ENCODE data around the gene ENPP5. TPM values are rescaled to one million over a fixed set of nuclear protein-coding genes. Genes with fewer than 3 reads are reported as not detected.

The ENPP5 gene
- total RNA-seq, 1 donor from 2014 or later = 23.7 TPM

- no peaks in the 10 kb centered on the region for H3K9me3 ChIP-seq (ENCODE audit: low read depth)
- DNase-seq (ENCODE audit: low spot score) = no peak
- no peak overlapping the region for H2AFZ ChIP-seq (replicated peaks)
- Mint-ChIP-seq H3K4me1 (no peaks in the 10 kb centered on the region), H3K9me3 (no peaks in the 10 kb centered on the region), H3K4me3 (no peak overlapping the region), H3K36me3 (no peaks in the 10 kb centered on the region), H3K27ac (no peak overlapping the region), H3K27me3 (ENCODE audit: insufficient read depth, low read depth) (no peaks in the 10 kb centered on the region)
- TF ChIP-seq CTCF (IDR thresholded peaks at IDR 0.05) (no peak), EZH2 (IDR thresholded peaks at IDR 0.05) (no peak), EZH2phosphoT487 (IDR thresholded peaks at IDR 0.05) (no peak)
- no peak overlapping the region for H3K9ac ChIP-seq
- no peaks in the 10 kb centered on the region for H3K27me3 ChIP-seq
- H3K27ac ChIP-seq = no peak overlapping the region
- no peaks in the 10 kb centered on the region for H3K79me2 ChIP-seq (ENCODE audit: low read depth)
- no peaks in the 10 kb centered on the region for H3K36me3 ChIP-seq
- H4K20me1 ChIP-seq (ENCODE audit: low read depth) = no peaks in the 10 kb centered on the region
- H3K4me3 ChIP-seq = no peak overlapping the region
- H3F3A ChIP-seq (ENCODE audit: low read depth) = no peaks in the 10 kb centered on the region
- H3K4me2 ChIP-seq = no peak overlapping the region
- H3K4me1 ChIP-seq = no peaks in the 10 kb centered on the region
Measured at GRCh38 chr6:46144270-46144669, 26.5 kb downstream of the ENPP5 start.

GRCh38 chr6:46138281-46138680, 32.5 kb downstream of the ENPP5 start:
- Histone ChIP-seq H4K20me1 (ENCODE audit: low read depth) (no peaks in the 10 kb centered on the region), H3F3A (ENCODE audit: low read depth) (no peaks in the 10 kb centered on the region), H3K79me2 (ENCODE audit: low read depth) (peaks cover 31% of the 10 kb centered on the region), H3K4me3 (no peak overlapping the region), H3K27me3 (no peaks in the 10 kb centered on the region), H3K9ac (no peak overlapping the region), H2AFZ (replicated peaks) (no peak overlapping the region), H3K9me3 (ENCODE audit: low read depth) (no peaks in the 10 kb centered on the region), H3K4me2 (no peak overlapping the region), H3K4me1 (peaks cover 14% of the 10 kb centered on the region), H3K27ac (no peak overlapping the region), H3K36me3 (no peaks in the 10 kb centered on the region)
- no peaks in the 10 kb centered on the region for H3K9me3 Mint-ChIP-seq
- no peak for DNase-seq (ENCODE audit: low spot score)
- H3K27me3 Mint-ChIP-seq (ENCODE audit: insufficient read depth, low read depth) = no peaks in the 10 kb centered on the region
- no peak for TF ChIP-seq CTCF (IDR thresholded peaks at IDR 0.05)
- TF ChIP-seq EZH2phosphoT487 (IDR thresholded peaks at IDR 0.05) = no peak
- no peak for TF ChIP-seq EZH2 (IDR thresholded peaks at IDR 0.05)
- H3K36me3 Mint-ChIP-seq = no peaks in the 10 kb centered on the region
- peaks cover 3% of the 10 kb centered on the region for H3K4me1 Mint-ChIP-seq
- no peak overlapping the region for H3K27ac Mint-ChIP-seq
- H3K4me3 Mint-ChIP-seq = no peak overlapping the region

- no peaks in the 10 kb centered on the region for H3K9me3 Mint-ChIP-seq
- Histone ChIP-seq H3K9ac (no peak overlapping the region), H3K4me1 (peaks cover 16% of the 10 kb centered on the region), H3K27ac (no peak overlapping the region), H3K4me2 (no peak overlapping the region), H3K36me3 (no peaks in the 10 kb centered on the region), H4K20me1 (ENCODE audit: low read depth) (no peaks in the 10 kb centered on the region), H3K79me2 (ENCODE audit: low read depth) (peaks cover 31% of the 10 kb centered on the region), H3K9me3 (ENCODE audit: low read depth) (no peaks in the 10 kb centered on the region), H3F3A (ENCODE audit: low read depth) (no peaks in the 10 kb centered on the region), H3K27me3 (no peaks in the 10 kb centered on the region), H2AFZ (replicated peaks) (no peak overlapping the region), H3K4me3 (no peak overlapping the region)
- no peak for TF ChIP-seq EZH2phosphoT487 (IDR thresholded peaks at IDR 0.05)
- TF ChIP-seq EZH2 (IDR thresholded peaks at IDR 0.05) = no peak
- no peak for TF ChIP-seq CTCF (IDR thresholded peaks at IDR 0.05)
- H3K27ac Mint-ChIP-seq = no peak overlapping the region
- H3K4me1 Mint-ChIP-seq = peaks cover 3% of the 10 kb centered on the region
- DNase-seq (ENCODE audit: low spot score) = no peak
- H3K27me3 Mint-ChIP-seq (ENCODE audit: insufficient read depth, low read depth) = no peaks in the 10 kb centered on the region
- no peaks in the 10 kb centered on the region for H3K36me3 Mint-ChIP-seq
- H3K4me3 Mint-ChIP-seq = no peak overlapping the region
Measured at GRCh38 chr6:46137387-46137786, 33.4 kb downstream of the ENPP5 start.
